Activated naive CD4-positive, alpha-beta T cell treated with anti-CD3 and anti-CD28 coated beads, Interleukin-2, amount 10 ng/mL, durations not matched to agents 7 days and 5 days (primary cell): Measurements from ENCODE around the gene NEXMIF.
"Not testable (repeated sequence)": the region's sequence is repeated elsewhere in the genome, so short reads cannot be mapped to it uniquely, and the experiment has no call there.

ENCODE experiments used
- CTCF ChIA-PET: fragments of 350-600 bp; sonication (Branson Sonifier 250); formaldehyde crosslinking; loops from one replicate; lab custom pipeline; 2021; ENCODE audit warnings: antibody characterized with exemption; lab: Charles Lee
- DNase-seq: peaks from one replicate; pipeline ENCODE4 v3.0.0-alpha.2; 2020
- H3K27ac Mint-ChIP-seq: one replicate; pipeline ENCODE4 v1.8.0; 2021; ENCODE audit warnings: mild to moderate bottlenecking, moderate library complexity, mixed read lengths
- H3K27me3 Mint-ChIP-seq: one replicate; pipeline ENCODE4 v1.8.0; 2021; ENCODE audit warnings: mild to moderate bottlenecking, mixed read lengths
- H3K36me3 Mint-ChIP-seq: one replicate; pipeline ENCODE4 v1.8.0; 2021; ENCODE audit warnings: mixed read lengths
- H3K4me1 Mint-ChIP-seq: one replicate; pipeline ENCODE4 v1.8.0; 2021; ENCODE audit warnings: mixed read lengths
- H3K4me3 Mint-ChIP-seq: one replicate; pipeline ENCODE4 v1.8.0; 2021; ENCODE audit warnings: mild to moderate bottlenecking, moderate library complexity, mixed read lengths
- H3K9me3 Mint-ChIP-seq: one replicate; pipeline ENCODE4 v1.8.0; 2021; ENCODE audit warnings: mixed read lengths

Gene NEXMIF

GRCh38 chrX:74865725-74866124, 59.5 kb downstream of the NEXMIF start:
- Mint-ChIP-seq H3K9me3 (peaks cover 14% of the 10 kb centered on the region), H3K4me3 (no peak overlapping the region), H3K27ac (no peak overlapping the region), H3K4me1 (no peaks in the 10 kb centered on the region), H3K36me3 (peaks cover 3% of the 10 kb centered on the region), H3K27me3 (no peaks in the 10 kb centered on the region)
- CTCF ChIA-PET: no interaction called here
- DNase-seq: no peak

- CTCF ChIA-PET: no interaction called here
- H3K27ac Mint-ChIP-seq: no peak overlapping the region
- H3K9me3 Mint-ChIP-seq: peaks cover 31% of the 10 kb centered on the region
These were observed 72.0 kb downstream of the NEXMIF start for GRCh38 chrX:74853255-74853654.

GRCh38 chrX:74835566-74835965, 89.7 kb downstream of the NEXMIF start:
- no peak overlapping the region for H3K4me3 Mint-ChIP-seq
- H3K27ac Mint-ChIP-seq: no peak overlapping the region
- no peaks in the 10 kb centered on the region for H3K27me3 Mint-ChIP-seq
- CTCF ChIA-PET: no interaction called here
- H3K4me1 Mint-ChIP-seq: no peaks in the 10 kb centered on the region
- DNase-seq: no peak
- no peaks in the 10 kb centered on the region for H3K36me3 Mint-ChIP-seq
- H3K9me3 Mint-ChIP-seq: no peaks in the 10 kb centered on the region

More at GRCh38 chrX:74853255-74853654, 72.0 kb downstream of the NEXMIF start:
- Mint-ChIP-seq H3K4me1 (no peaks in the 10 kb centered on the region), H3K4me3 (no peak overlapping the region), H3K27me3 (no peaks in the 10 kb centered on the region), H3K36me3 (no peaks in the 10 kb centered on the region)
- DNase-seq: no peak

GRCh38 chrX:74819797-74820196, 105.5 kb downstream of the NEXMIF start:
- H3K9me3 Mint-ChIP-seq, H3K27me3 Mint-ChIP-seq, CTCF ChIA-PET, H3K4me3 Mint-ChIP-seq, DNase-seq, H3K27ac Mint-ChIP-seq, H3K4me1 Mint-ChIP-seq, H3K36me3 Mint-ChIP-seq: not testable (repeated sequence)

DNA sequence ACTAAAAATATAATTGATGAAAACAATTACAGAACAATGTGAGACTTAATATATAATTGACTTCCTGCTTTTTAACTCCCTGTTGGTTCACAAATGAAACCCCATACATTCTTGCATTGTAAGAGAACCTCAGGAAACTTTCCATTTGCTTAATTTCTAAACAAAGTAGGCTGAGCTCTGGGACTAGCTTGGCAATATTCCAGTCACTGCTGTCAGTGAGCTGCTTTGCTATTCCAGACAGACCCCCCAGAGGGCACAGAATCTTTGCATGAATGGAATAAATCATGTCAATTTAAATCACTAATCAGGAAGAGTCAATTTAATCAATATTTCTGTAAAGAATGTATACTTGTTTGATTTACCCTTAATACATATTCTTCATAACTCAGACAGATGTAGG, 110.6 kb downstream of the NEXMIF start:
- H3K4me1 Mint-ChIP-seq: no peaks in the 10 kb centered on the region
- DNase-seq: no peak
- no peaks in the 10 kb centered on the region for H3K27me3 Mint-ChIP-seq
- H3K36me3 Mint-ChIP-seq: no peaks in the 10 kb centered on the region
- CTCF ChIA-PET: no interaction called here
- no peaks in the 10 kb centered on the region for H3K9me3 Mint-ChIP-seq
- no peak overlapping the region for H3K27ac Mint-ChIP-seq
- H3K4me3 Mint-ChIP-seq: no peak overlapping the region

DNA sequence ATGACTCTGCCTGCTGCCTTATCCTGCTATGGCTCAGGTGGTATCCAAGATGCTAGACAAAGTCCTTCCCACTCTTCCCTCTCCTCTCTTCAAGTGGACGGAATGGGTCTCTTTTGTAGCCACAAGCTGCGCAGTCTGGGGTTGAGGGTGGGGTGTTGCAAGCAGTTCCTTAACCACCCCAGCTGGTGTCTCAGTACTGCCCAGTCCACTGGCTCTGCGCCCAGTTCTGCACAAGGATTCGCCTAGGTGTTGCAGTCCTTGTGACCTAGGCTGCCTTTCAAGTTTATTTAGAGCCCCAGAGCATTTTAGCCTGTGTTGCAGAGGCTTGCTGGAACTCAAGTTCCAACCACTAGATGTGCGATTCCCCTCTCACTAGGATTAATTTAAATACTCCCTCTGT, 120.7 kb downstream of the NEXMIF start:
- no peaks in the 10 kb centered on the region for H3K27me3 Mint-ChIP-seq
- no peaks in the 10 kb centered on the region for H3K4me1 Mint-ChIP-seq
- H3K27ac Mint-ChIP-seq: no peak overlapping the region
- no peak for DNase-seq
- no peaks in the 10 kb centered on the region for H3K9me3 Mint-ChIP-seq
- H3K36me3 Mint-ChIP-seq: peaks cover 1% of the 10 kb centered on the region
- CTCF ChIA-PET: no interaction called here
- H3K4me3 Mint-ChIP-seq: no peak overlapping the region

- no peaks in the 10 kb centered on the region for H3K27me3 Mint-ChIP-seq
- CTCF ChIA-PET: no interaction called here
- no peak overlapping the region for H3K4me3 Mint-ChIP-seq
- H3K4me1 Mint-ChIP-seq: no peaks in the 10 kb centered on the region
- no peak overlapping the region for H3K27ac Mint-ChIP-seq
- H3K9me3 Mint-ChIP-seq: no peaks in the 10 kb centered on the region
- peaks cover under 1% of the 10 kb centered on the region for H3K36me3 Mint-ChIP-seq
- DNase-seq: no peak
These were observed 125.2 kb downstream of the NEXMIF start for GRCh38 chrX:74800062-74800461.

DNA sequence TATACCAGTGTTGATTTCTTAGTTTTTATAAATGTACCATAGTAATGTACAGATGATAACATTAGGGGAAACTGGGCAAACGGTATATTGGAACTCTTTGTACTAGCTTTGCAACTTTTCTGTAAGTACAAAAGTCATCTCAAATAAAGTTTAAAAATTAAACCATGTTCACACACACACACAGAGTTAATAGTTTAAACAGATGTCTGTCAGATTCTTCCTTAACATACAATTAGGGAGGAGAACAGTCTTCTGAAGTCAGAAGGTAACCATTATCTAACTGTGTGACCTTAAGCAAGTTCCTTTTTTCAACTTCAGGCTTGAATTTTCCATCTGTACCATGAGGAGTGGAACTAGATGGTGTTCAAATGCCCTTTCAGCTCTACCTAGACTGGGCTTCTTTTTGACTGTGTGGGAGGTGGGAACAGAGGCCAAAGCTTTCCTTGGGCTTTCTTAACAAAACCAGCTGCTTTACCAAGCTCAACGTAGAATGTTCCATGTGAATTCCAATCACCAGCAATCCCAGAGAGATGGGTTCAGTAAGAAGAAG, 127.8 kb downstream of the NEXMIF start:
- no peaks in the 10 kb centered on the region for H3K9me3 Mint-ChIP-seq
- H3K27me3 Mint-ChIP-seq: no peaks in the 10 kb centered on the region
- H3K4me1 Mint-ChIP-seq: no peaks in the 10 kb centered on the region
- no peak overlapping the region for H3K27ac Mint-ChIP-seq
- H3K36me3 Mint-ChIP-seq: no peaks in the 10 kb centered on the region
- CTCF ChIA-PET: no interaction called here
- no peak overlapping the region for H3K4me3 Mint-ChIP-seq
- no peak for DNase-seq

DNA sequence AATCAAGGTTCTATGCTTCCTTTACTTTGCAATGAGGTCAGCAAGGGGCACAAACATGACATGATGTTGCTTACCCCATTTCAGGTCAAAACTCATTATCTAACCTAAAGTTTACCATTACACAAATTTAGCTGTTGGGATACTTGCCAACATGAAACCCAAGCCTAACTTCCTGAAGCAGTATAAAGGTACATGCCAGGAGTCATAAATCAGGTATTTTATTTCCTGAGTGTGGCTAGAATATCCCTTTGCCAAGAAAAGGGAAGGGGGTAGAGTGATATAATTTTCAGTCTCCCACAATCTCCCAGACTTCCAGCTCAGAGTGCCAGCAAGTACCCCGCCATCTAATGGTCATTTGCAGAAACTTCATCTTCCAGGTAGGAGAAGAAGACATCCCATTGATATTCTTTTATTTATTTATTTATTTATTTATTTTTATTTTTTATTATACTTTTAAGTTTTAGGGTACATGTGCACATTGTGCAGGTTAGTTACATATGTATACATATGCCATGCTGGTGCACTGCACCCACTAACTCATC, 136.6 kb downstream of the NEXMIF start:
- no peak for DNase-seq
- H3K9me3 Mint-ChIP-seq: no peaks in the 10 kb centered on the region
- no peaks in the 10 kb centered on the region for H3K27me3 Mint-ChIP-seq
- H3K4me3 Mint-ChIP-seq: no peak overlapping the region
- H3K36me3 Mint-ChIP-seq: no peaks in the 10 kb centered on the region
- no peaks in the 10 kb centered on the region for H3K4me1 Mint-ChIP-seq
- CTCF ChIA-PET: no interaction called here
- no peak overlapping the region for H3K27ac Mint-ChIP-seq

- no peak overlapping the region for H3K4me3 Mint-ChIP-seq
- no peaks in the 10 kb centered on the region for H3K9me3 Mint-ChIP-seq
- H3K27me3 Mint-ChIP-seq: no peaks in the 10 kb centered on the region
- no peaks in the 10 kb centered on the region for H3K4me1 Mint-ChIP-seq
- no peak for DNase-seq
- CTCF ChIA-PET: no interaction called here
- H3K27ac Mint-ChIP-seq: no peak overlapping the region
- H3K36me3 Mint-ChIP-seq: no peaks in the 10 kb centered on the region
These were observed 140.6 kb downstream of the NEXMIF start for GRCh38 chrX:74784629-74785028.

- no peak for DNase-seq
- H3K4me1 Mint-ChIP-seq: no peaks in the 10 kb centered on the region
- no peak overlapping the region for H3K27ac Mint-ChIP-seq
- no peaks in the 10 kb centered on the region for H3K9me3 Mint-ChIP-seq
- H3K36me3 Mint-ChIP-seq: no peaks in the 10 kb centered on the region
- CTCF ChIA-PET: no interaction called here
- no peaks in the 10 kb centered on the region for H3K27me3 Mint-ChIP-seq
- H3K4me3 Mint-ChIP-seq: no peak overlapping the region
These were observed 143.7 kb downstream of the NEXMIF start for GRCh38 chrX:74781507-74782034.

- H3K27me3 Mint-ChIP-seq: no peaks in the 10 kb centered on the region
- H3K4me3 Mint-ChIP-seq: no peak overlapping the region
- CTCF ChIA-PET: no interaction called here
- no peaks in the 10 kb centered on the region for H3K4me1 Mint-ChIP-seq
- no peak overlapping the region for H3K27ac Mint-ChIP-seq
- no peaks in the 10 kb centered on the region for H3K36me3 Mint-ChIP-seq
- no peak for DNase-seq
- no peaks in the 10 kb centered on the region for H3K9me3 Mint-ChIP-seq
These were observed 146.1 kb downstream of the NEXMIF start for GRCh38 chrX:74779175-74779574.

DNA sequence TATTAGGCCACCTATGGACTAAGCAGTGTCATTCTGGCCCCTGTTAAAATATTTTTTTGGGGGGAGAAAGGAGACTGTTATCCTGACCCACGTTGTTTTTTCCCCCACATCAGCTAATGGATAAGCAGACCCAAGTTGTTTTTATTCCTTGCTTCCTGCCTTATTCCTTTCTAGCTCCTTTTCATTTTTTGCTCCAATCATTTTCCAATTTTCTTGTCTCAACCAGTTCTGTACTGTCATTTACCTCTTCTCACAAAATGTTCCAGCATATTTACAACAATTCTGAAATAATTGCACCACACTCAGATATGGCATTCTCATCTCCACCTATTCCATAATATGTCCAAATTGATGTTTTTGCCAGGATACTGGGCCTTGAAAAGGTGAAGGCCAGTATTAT, 150.3 kb downstream of the NEXMIF start:
- no peaks in the 10 kb centered on the region for H3K27me3 Mint-ChIP-seq
- no peak overlapping the region for H3K4me3 Mint-ChIP-seq
- H3K36me3 Mint-ChIP-seq: no peaks in the 10 kb centered on the region
- H3K27ac Mint-ChIP-seq: no peak overlapping the region
- H3K9me3 Mint-ChIP-seq: no peaks in the 10 kb centered on the region
- DNase-seq: no peak
- CTCF ChIA-PET: no interaction called here
- no peaks in the 10 kb centered on the region for H3K4me1 Mint-ChIP-seq

- no peak for DNase-seq
- Mint-ChIP-seq H3K4me1 (no peaks in the 10 kb centered on the region), H3K27me3 (no peaks in the 10 kb centered on the region), H3K4me3 (no peak overlapping the region), H3K9me3 (no peaks in the 10 kb centered on the region), H3K36me3 (no peaks in the 10 kb centered on the region), H3K27ac (no peak overlapping the region)
- CTCF ChIA-PET: no interaction called here
These were observed 188.8 kb downstream of the NEXMIF start for GRCh38 chrX:74736450-74736849.

DNA sequence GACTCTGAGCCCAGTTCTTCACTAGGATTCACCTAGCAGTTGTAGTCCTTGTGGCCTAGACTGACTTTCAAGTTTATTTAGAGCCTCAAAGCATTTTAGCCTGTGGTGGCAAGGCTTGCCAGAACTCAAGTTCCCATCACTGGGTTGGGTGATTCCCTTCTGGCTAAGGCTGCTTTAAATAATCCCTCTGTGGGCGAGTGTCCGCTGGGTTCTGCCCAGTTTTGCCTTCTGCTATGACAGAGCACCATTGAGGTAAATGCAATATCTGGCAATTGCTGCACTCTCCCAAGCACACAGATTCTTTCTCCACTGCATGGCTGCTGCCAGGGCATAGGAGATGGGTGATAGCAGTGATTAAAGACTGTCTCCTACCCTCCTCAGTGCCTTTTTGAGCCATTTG, 220.0 kb downstream of the NEXMIF start:
- Mint-ChIP-seq H3K4me1 (no peaks in the 10 kb centered on the region), H3K27me3 (no peaks in the 10 kb centered on the region), H3K36me3 (no peaks in the 10 kb centered on the region), H3K9me3 (no peaks in the 10 kb centered on the region), H3K4me3 (no peak overlapping the region), H3K27ac (no peak overlapping the region)
- DNase-seq: no peak
- CTCF ChIA-PET: no interaction called here
